Upper lobe of left lung (tissue), 6 donors: ENCODE results near the gene ATP1A1. TPM values are rescaled to one million over a fixed set of nuclear protein-coding genes. Genes with fewer than 3 reads are reported as not detected.

Experiments
- ATAC-seq, 2 donors: fragments of 200-7000 bp; cut with Tn5 transposase; one replicate each; pipeline ENCODE4 v1.9.1; 2022; ENCODE audit warnings: mild to moderate bottlenecking in 2 of 2, moderate library complexity in 2 of 2; ENCODE audit not compliant: low FRiP score in 2 of 2
- DNase-seq, 2 donors: peaks; one replicate each; pipeline ENCODE4 v3.0.0-alpha.2; 2019 to 2020
- H3K27ac ChIP-seq, 4 donors: fragments of 200-600 bp; sonication (generic); one replicate each; pipeline ENCODE4 v1.5.1; 2016 to 2019
- H3K27me3 ChIP-seq, 4 donors: fragments of 200-600 bp; sonication (generic); one replicate each; pipeline ENCODE4 v1.5.1; 2017 to 2019
- H3K36me3 ChIP-seq, 4 donors: fragments of 200-600 bp; sonication (generic); one replicate each; pipeline ENCODE4 v1.5.1; 2016 to 2019
- H3K4me1 ChIP-seq, 4 donors: fragments of 200-600 bp; sonication (generic); one replicate each; pipeline ENCODE4 v1.5.1; 2018 to 2019
- H3K4me3 ChIP-seq, 4 donors: fragments of 200-600 bp; sonication (generic); one replicate each; pipeline ENCODE4 v1.5.1; 2017 to 2019; ENCODE audit warnings: mild to moderate bottlenecking in 2 of 4, moderate library complexity in 1 of 4
- H3K9me3 ChIP-seq, 4 donors: fragments of 200-600 bp; sonication (generic); one replicate each; pipeline ENCODE4 v1.5.1; 2018 to 2019
- EP300 ChIP-seq, 4 donors: sonication (generic); formaldehyde crosslinking; IDR thresholded peaks; one replicate each; pipeline ENCODE4 v1.5.1; 2017; ENCODE audit warnings: antibody characterized with exemption in 4 of 4, control low read depth in 2 of 4
- POLR2A ChIP-seq, 4 donors: fragments of 450-650 bp; IDR thresholded peaks; one replicate each; pipeline ENCODE4 v1.5.1; 2016 to 2017; ENCODE audit warnings: antibody characterized with exemption in 4 of 4, mild to moderate bottlenecking in 2 of 4
- POLR2AphosphoS5 ChIP-seq, 2 donors: sonication (generic); formaldehyde crosslinking; IDR thresholded peaks; one replicate each; pipeline ENCODE4 v1.5.1; 2017; ENCODE audit warnings: antibody characterized with exemption in 2 of 2
- WGBS, 2 donors: methylation state at CpG; one replicate each; pipeline ENCODE4 v1.1.5; 2017 to 2018; 5-methylcytosine and 5-hydroxymethylcytosine counted together
- total RNA-seq, 6 donors: library from RNA; depleted of rRNA in 4 of 6; stranded (reverse); fragments of >200 nt in 4 of 6; gene quantifications; one replicate each; pipeline versions ENCODE4 v1.1.0 to v1.2.1, GENCODE V29; 2016 to 2021
- TF ChIP-seq, protein P1 (sequence below), 6 experiments: fragments of 450-650 bp in 4 of 6; fragments of 200-600 bp in 2 of 6; sonication (generic) in 2 of 6; IDR thresholded peaks; one replicate each; pipeline ENCODE4 v1.5.1; 2016 to 2019; ENCODE audit warnings: antibody characterized with exemption in 6 of 6
- donor health status: DM: no; HTN: no; CAD: no; lungs with moderate emphysema.
- donor health status: DM: no; HTN: yes; CAD: no; lungs with severe emphysema.

ATP1A1 gene
- total RNA-seq, 6 donors from 2014 or later: 383 to 829 (median 696) TPM

DNA sequence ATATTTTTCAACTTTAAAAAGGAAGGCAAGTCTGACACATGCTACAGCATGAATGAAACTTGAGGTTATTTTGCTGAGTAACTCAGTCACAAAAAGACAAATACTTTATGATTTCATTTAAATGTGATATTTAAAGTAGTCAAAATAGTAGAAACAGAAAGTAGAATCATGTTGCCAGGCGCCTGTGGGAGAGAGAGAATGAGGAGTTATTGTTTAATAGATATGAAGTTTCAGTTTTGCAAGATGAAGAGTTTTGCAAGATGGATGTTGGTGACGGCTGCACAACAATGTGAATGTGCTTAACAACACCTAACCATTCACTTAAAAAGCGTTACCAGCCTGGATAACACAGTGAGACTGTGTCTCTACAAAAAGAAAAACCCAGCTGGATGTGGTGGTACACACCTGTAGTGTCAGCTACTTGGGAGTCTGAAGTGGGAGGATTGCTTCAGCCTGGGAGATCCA is 20.7 kb upstream of the ATP1A1 start:
- Histone ChIP-seq H3K27me3 (no peaks in the 10 kb centered on the region), H3K9me3 (no peaks in the 10 kb centered on the region), H3K36me3 (no peaks in the 10 kb centered on the region), H3K27ac (no peak overlapping the region), H3K4me3 (no peak overlapping the region), H3K4me1 (no peaks in the 10 kb centered on the region)
- WGBS, 2 donors: 78 to 79% methylated on average over 3 of the region's 3 CpGs
- TF ChIP-seq EP300 (IDR thresholded peaks at IDR 0.05): no peak
- no peak for TF ChIP-seq POLR2A (IDR thresholded peaks at IDR 0.05)
- TF ChIP-seq POLR2AphosphoS5 (IDR thresholded peaks at IDR 0.05): no peak
- TF ChIP-seq, protein P1, sequence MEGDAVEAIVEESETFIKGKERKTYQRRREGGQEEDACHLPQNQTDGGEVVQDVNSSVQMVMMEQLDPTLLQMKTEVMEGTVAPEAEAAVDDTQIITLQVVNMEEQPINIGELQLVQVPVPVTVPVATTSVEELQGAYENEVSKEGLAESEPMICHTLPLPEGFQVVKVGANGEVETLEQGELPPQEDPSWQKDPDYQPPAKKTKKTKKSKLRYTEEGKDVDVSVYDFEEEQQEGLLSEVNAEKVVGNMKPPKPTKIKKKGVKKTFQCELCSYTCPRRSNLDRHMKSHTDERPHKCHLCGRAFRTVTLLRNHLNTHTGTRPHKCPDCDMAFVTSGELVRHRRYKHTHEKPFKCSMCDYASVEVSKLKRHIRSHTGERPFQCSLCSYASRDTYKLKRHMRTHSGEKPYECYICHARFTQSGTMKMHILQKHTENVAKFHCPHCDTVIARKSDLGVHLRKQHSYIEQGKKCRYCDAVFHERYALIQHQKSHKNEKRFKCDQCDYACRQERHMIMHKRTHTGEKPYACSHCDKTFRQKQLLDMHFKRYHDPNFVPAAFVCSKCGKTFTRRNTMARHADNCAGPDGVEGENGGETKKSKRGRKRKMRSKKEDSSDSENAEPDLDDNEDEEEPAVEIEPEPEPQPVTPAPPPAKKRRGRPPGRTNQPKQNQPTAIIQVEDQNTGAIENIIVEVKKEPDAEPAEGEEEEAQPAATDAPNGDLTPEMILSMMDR (IDR thresholded peaks at IDR 0.05): no peak
- DNase-seq: no peak
- no peak for ATAC-seq

DNA sequence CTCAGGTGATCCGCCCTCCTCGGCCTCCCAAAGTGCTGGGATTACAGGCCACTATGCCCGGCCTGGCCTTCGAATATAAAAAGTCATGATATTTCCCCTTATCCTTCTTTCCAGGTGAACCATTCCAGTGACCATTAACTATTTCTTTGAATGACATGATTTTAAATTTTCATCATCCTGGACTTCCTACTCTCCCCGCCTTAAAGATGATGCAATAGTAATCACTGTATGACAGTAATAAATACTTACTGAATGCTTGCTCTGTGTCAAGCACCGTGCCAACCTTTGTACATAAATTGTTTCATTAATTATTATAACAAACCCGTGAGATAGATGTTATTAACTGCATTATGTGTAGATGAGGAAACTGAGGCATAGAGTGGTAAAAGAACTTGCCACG is 19.9 kb upstream of the ATP1A1 start:
- Histone ChIP-seq H3K36me3 (no peaks in the 10 kb centered on the region), H3K9me3 (no peaks in the 10 kb centered on the region), H3K4me1 (no peaks in the 10 kb centered on the region), H3K4me3 (no peak overlapping the region), H3K27ac (no peak overlapping the region), H3K27me3 (no peaks in the 10 kb centered on the region)
- WGBS, 2 donors: 91 to 96% methylated on average over 8 of the region's 8 CpGs
- ATAC-seq (no peak), DNase-seq (no peak)
- TF ChIP-seq, protein P1 (IDR thresholded peaks at IDR 0.05): no peak

DNA sequence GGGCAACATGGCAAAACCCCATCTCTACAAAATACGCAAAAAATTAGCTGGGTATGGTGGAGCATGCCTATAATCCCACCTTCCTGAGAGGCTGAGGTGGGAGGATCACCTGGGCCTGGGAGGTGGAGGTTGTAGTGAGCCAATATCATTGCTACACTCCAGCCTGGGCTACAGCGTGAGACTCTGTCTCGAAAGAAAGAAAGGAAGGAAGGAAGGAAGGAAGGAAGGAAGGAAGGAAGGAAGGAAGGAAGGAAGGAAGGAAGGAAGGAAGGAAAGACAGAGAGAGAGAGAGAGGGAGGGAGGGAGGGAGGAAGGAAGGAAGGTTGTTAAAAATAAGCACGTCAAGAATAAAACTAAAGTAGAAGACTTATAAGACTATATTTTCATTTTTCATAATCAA is 17.0 kb upstream of the ATP1A1 start:
- DNase-seq (no peak), ATAC-seq (no peak)
- TF ChIP-seq POLR2A (IDR thresholded peaks at IDR 0.05) (no peak), POLR2AphosphoS5 (IDR thresholded peaks at IDR 0.05) (no peak), EP300 (IDR thresholded peaks at IDR 0.05) (no peak)
- TF ChIP-seq, protein P1 (IDR thresholded peaks at IDR 0.05): no peak
- peaks cover 0 to 4% (median 1%) of the 10 kb centered on the region in 4 donors for H3K4me1 ChIP-seq
- no peak overlapping the region for H3K4me3 ChIP-seq
- H3K9me3 ChIP-seq: no peaks in the 10 kb centered on the region
- no peaks in the 10 kb centered on the region for H3K36me3 ChIP-seq
- H3K27ac ChIP-seq: no peak overlapping the region
- H3K27me3 ChIP-seq: no peaks in the 10 kb centered on the region
- WGBS, 2 donors: 48 to 60% methylated on average over 4 of the region's 4 CpGs

DNA sequence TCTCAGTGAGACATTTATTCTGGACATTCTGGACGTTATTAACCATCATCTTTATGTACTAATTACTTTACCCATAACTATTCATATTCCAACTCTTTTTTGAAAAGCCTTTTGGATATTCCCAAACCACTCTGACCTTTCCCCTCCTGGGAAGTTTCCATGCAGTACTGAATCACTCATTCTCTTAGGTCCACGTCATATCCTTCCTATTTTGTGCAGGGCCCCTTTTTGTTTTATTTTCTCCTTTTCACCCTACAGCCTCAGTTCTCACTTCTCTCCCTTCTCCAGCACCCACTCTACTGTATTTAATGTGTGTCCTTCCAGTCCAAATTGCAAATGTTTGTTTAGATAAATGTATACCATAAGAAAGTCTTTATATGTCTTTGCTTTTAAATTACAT is 16.4 kb upstream of the ATP1A1 start:
- Histone ChIP-seq H3K9me3 (no peaks in the 10 kb centered on the region), H3K27me3 (no peaks in the 10 kb centered on the region), H3K27ac (no peak overlapping the region), H3K4me3 (no peak overlapping the region), H3K36me3 (no peaks in the 10 kb centered on the region), H3K4me1 (peaks cover 0 to 4% (median 1%) of the 10 kb centered on the region in 4 donors)
- TF ChIP-seq EP300 (IDR thresholded peaks at IDR 0.05): no peak
- no peak for TF ChIP-seq POLR2AphosphoS5 (IDR thresholded peaks at IDR 0.05)
- TF ChIP-seq, protein P1 (IDR thresholded peaks at IDR 0.05): no peak
- no peak for TF ChIP-seq POLR2A (IDR thresholded peaks at IDR 0.05)
- WGBS, 2 donors: 63 to 80% methylated on average over 2 of the region's 2 CpGs
- DNase-seq (no peak), ATAC-seq (no peak)

DNA sequence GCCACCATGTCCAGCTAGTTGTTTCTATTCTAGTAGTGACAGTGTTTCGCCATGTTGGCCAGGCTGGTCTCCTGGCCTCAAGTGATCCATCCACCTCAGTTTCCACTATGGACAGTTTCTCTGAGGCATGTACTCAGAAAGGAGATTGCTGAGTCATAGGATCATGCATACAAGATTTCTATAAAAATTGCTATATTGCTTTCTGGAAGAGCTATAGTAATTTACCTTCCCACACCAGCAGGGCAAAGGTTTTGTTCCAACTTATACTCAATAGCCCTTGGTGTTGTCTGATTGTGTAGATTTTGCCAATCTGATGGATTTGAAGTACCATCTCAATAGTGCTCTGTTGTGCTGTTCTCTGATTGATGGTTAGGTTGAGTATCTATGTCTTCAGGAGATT is 15.6 kb upstream of the ATP1A1 start:
- Histone ChIP-seq H3K27me3 (no peaks in the 10 kb centered on the region), H3K4me1 (peaks cover 0 to 4% (median 1%) of the 10 kb centered on the region in 4 donors), H3K9me3 (no peaks in the 10 kb centered on the region), H3K4me3 (no peak overlapping the region), H3K27ac (no peak overlapping the region), H3K36me3 (no peaks in the 10 kb centered on the region)
- ATAC-seq: no peak
- TF ChIP-seq, protein P1 (IDR thresholded peaks at IDR 0.05): no peak
- no peak for TF ChIP-seq POLR2A (IDR thresholded peaks at IDR 0.05)
- TF ChIP-seq EP300 (IDR thresholded peaks at IDR 0.05): no peak
- TF ChIP-seq POLR2AphosphoS5 (IDR thresholded peaks at IDR 0.05): no peak
- WGBS, 2 donors: 92 to 100% methylated on average over 1 of the region's 1 CpG
- DNase-seq: no peak
